ENCODE results near the gene STK33.

- TF ChIP-seq, protein P1, sequence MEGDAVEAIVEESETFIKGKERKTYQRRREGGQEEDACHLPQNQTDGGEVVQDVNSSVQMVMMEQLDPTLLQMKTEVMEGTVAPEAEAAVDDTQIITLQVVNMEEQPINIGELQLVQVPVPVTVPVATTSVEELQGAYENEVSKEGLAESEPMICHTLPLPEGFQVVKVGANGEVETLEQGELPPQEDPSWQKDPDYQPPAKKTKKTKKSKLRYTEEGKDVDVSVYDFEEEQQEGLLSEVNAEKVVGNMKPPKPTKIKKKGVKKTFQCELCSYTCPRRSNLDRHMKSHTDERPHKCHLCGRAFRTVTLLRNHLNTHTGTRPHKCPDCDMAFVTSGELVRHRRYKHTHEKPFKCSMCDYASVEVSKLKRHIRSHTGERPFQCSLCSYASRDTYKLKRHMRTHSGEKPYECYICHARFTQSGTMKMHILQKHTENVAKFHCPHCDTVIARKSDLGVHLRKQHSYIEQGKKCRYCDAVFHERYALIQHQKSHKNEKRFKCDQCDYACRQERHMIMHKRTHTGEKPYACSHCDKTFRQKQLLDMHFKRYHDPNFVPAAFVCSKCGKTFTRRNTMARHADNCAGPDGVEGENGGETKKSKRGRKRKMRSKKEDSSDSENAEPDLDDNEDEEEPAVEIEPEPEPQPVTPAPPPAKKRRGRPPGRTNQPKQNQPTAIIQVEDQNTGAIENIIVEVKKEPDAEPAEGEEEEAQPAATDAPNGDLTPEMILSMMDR (IDR thresholded peaks at IDR 0.05), result no peak
- TF ChIP-seq GABPA (IDR thresholded peaks at IDR 0.05; ENCODE audit: low read depth) (no peak), NFIC (IDR thresholded peaks at IDR 0.05; ENCODE audit: borderline replicate concordance) (no peak), YY1 (IDR thresholded peaks at IDR 0.05; ENCODE audit: low read depth) (no peak), JUND (IDR thresholded peaks at IDR 0.05) (no peak)
These were observed 70.6 kb downstream of the STK33 start for GRCh38 chr11:8523396-8523795.
